Caco-2 (cell line): ENCODE results near the gene AP4B1. TPM values are rescaled to one million over a fixed set of nuclear protein-coding genes. Genes with fewer than 3 reads are reported as not detected.

ENCODE experiments used
- BruUV-seq: library from RNA; stranded (reverse); fragments of 400-500 nt; replicated peaks from 2 replicates; lab custom pipeline; 2021; lab: Mats Ljungman, UMichigan
- CTCF ChIA-PET: fragments of 300-600 bp; sonication (Branson Sonifier 250); formaldehyde crosslinking; loops from one replicate; lab custom pipeline; 2022; ENCODE audit warnings: antibody characterized with exemption; lab: Charles Lee
- POLR2A ChIA-PET: fragments of 300-600 bp; sonication (Branson Sonifier 250); formaldehyde crosslinking; loops from one replicate; lab custom pipeline; 2022; ENCODE audit warnings: antibody characterized with exemption; lab: Charles Lee
- DNase-seq, 2 experiments: peaks; one replicate each; pipeline versions ENCODE4 v3.0.0 to v3.0.0-alpha.2; 2020 to 2022
- H3K27me3 ChIP-seq: replicated peaks from 2 replicates; pipeline ENCODE4 v1.6.0; 2011; ENCODE audit warnings: low read length; ENCODE audit not compliant: control insufficient read depth, insufficient read depth
- H3K36me3 ChIP-seq: 2 replicates; pipeline ENCODE4 v1.5.1; 2011; ENCODE audit warnings: low read length; ENCODE audit not compliant: control insufficient read depth, insufficient read depth
- H3K4me1 ChIP-seq: fragments of 250-450 bp; sonication (Bioruptor Pico); 2 replicates; pipeline ENCODE4 v1.5.1; 2020; ENCODE audit warnings: mild to moderate bottlenecking
- H3K4me3 ChIP-seq: 2 replicates; pipeline ENCODE4 v1.5.1; 2011; ENCODE audit warnings: low read depth, mild to moderate bottlenecking, control low read depth, low read length
- H3K9me3 ChIP-seq: fragments of 250-450 bp; sonication (Bioruptor Pico); 2 replicates; pipeline ENCODE4 v1.5.1; 2020; ENCODE audit warnings: mild to moderate bottlenecking, moderate library complexity
- H3K27ac Mint-ChIP-seq: one replicate; pipeline ENCODE4 v1.8.0; 2022; ENCODE audit warnings: mixed read lengths; ENCODE audit not compliant: unreplicated experiment
- H3K27me3 Mint-ChIP-seq: one replicate; pipeline ENCODE4 v1.8.0; 2022; ENCODE audit warnings: mixed read lengths; ENCODE audit not compliant: insufficient read depth, unreplicated experiment
- H3K36me3 Mint-ChIP-seq: one replicate; pipeline ENCODE4 v1.8.0; 2022; ENCODE audit warnings: mild to moderate bottlenecking, mixed read lengths; ENCODE audit not compliant: insufficient read depth, unreplicated experiment
- H3K4me1 Mint-ChIP-seq: one replicate; pipeline ENCODE4 v1.8.0; 2022; ENCODE audit warnings: low read depth, mixed read lengths; ENCODE audit not compliant: unreplicated experiment
- H3K4me3 Mint-ChIP-seq: one replicate; pipeline ENCODE4 v1.8.0; 2022; ENCODE audit warnings: mild to moderate bottlenecking, moderate library complexity, mixed read lengths; ENCODE audit not compliant: unreplicated experiment
- H3K9me3 Mint-ChIP-seq: one replicate; pipeline ENCODE4 v1.8.0; 2022; ENCODE audit warnings: mixed read lengths; ENCODE audit not compliant: unreplicated experiment
- intact Hi-C: fragments of 100-400 bp; cut with micrococcal nuclease; formaldehyde crosslinking; loops from one replicate; pipeline ENCODE4 v1.10.0; 2022; ENCODE audit not compliant: unreplicated experiment
- total RNA-seq: library from RNA; stranded (reverse); gene quantifications from 2 replicates; pipeline ENCODE4 v1.2.3, GENCODE V29; 2022
- TF ChIP-seq, protein P1 (sequence below), 2 experiments: fragments of 200-600 bp in 1 of 2; IDR thresholded peaks; 1 replicate in 1 of 2; 2 replicates in 1 of 2; pipeline versions ENCODE4 v1.5.1 to v1.8.0; 2011 to 2022; ENCODE audit warnings: antibody characterized with exemption in 1 of 2, control low read depth in 1 of 2, inconsistent platforms in 1 of 2, low read depth in 1 of 2, low read length in 1 of 2, mild to moderate bottlenecking in 1 of 2, moderate library complexity in 1 of 2; ENCODE audit not compliant: insufficient read depth in 1 of 2, severe bottlenecking in 1 of 2, unreplicated experiment in 1 of 2

The AP4B1 gene
- total RNA-seq, 1 experiment from 2014 or later = 10.0 TPM

DNA sequence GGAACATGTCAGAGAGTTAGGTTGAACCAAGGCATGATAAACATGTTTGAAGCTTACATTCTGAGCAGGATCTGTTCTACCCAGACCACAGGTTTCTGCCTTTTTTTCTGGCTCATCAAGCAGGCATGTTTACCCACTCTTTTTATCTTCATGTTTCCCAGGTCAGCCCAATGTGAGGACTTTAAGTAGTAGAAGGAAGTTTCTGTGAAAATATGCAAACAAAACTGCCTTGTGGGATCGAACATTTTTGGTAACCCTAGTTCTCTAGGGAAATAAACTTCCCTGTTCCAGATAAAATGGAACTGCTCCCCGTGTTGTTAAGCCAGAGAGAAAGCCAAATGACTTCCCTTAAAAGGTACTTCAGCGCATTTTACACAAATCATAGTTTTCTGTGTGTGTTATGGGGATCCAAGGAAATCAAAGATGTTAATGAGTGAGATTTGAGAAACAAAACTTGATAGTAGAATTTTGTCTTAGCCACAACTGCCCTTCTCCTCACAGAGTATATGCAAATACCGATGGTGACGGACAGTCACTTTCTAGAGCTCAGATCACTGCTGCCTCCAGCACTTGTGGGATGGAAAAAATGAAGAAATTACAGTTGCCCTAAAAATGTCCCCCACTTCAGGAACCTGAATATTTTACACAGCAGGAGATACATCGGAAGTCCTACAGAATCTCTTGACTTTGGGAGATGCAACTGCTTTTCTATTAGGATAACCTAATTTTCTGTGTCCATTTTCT is 23.8 kb upstream of the AP4B1 start:
- CTCF ChIA-PET = interaction anchor here (2.2 kb wide), 1 partner anchor 23 kb away, joined by 12 read pairs; the partner anchor contains the start of genes AP4B1 and DCLRE1B
- intact Hi-C loops = no loop called here
- no peaks in the 10 kb centered on the region for H3K9me3 Mint-ChIP-seq

GRCh38 chr1:113924473-113924872 is 19.9 kb upstream of the AP4B1 start:
- ChIA-PET POLR2A (no interaction called here), CTCF (no interaction called here)
- Histone ChIP-seq H3K27me3 (no peaks in the 10 kb centered on the region), H3K4me1 (no peaks in the 10 kb centered on the region), H3K36me3 (no peaks in the 10 kb centered on the region), H3K9me3 (no peaks in the 10 kb centered on the region), H3K4me3 (no peak overlapping the region)
- H3K9me3 Mint-ChIP-seq = no peaks in the 10 kb centered on the region
- intact Hi-C loops = no loop called here
- no peaks in the 10 kb centered on the region for H3K36me3 Mint-ChIP-seq
- no peak overlapping the region for H3K27ac Mint-ChIP-seq
- DNase-seq = no peak
- H3K4me1 Mint-ChIP-seq = peaks cover 13% of the 10 kb centered on the region
- H3K27me3 Mint-ChIP-seq = no peaks in the 10 kb centered on the region
- TF ChIP-seq, protein P1, sequence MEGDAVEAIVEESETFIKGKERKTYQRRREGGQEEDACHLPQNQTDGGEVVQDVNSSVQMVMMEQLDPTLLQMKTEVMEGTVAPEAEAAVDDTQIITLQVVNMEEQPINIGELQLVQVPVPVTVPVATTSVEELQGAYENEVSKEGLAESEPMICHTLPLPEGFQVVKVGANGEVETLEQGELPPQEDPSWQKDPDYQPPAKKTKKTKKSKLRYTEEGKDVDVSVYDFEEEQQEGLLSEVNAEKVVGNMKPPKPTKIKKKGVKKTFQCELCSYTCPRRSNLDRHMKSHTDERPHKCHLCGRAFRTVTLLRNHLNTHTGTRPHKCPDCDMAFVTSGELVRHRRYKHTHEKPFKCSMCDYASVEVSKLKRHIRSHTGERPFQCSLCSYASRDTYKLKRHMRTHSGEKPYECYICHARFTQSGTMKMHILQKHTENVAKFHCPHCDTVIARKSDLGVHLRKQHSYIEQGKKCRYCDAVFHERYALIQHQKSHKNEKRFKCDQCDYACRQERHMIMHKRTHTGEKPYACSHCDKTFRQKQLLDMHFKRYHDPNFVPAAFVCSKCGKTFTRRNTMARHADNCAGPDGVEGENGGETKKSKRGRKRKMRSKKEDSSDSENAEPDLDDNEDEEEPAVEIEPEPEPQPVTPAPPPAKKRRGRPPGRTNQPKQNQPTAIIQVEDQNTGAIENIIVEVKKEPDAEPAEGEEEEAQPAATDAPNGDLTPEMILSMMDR (IDR thresholded peaks at IDR 0.05; ENCODE audit: insufficient read depth in 1 of 2, low read depth in 1 of 2, low read length in 1 of 2, severe bottlenecking in 1 of 2, unreplicated experiment in 1 of 2) = no peak
- BruUV-seq = no TSS peak
- H3K4me3 Mint-ChIP-seq = no peak overlapping the region

More for the DNA sequence above, 23.8 kb upstream of the AP4B1 start:
- H3K27me3 Mint-ChIP-seq = no peaks in the 10 kb centered on the region
- H3K27ac Mint-ChIP-seq = peak overlapping the region; percentile 92
- peaks cover 7% of the 10 kb centered on the region; the same call in 1 of the 2 replicates for H3K4me1 ChIP-seq
- POLR2A ChIA-PET = interaction anchor here (0.7 to 2.3 kb wide), 3 partner anchors 22 to 171 kb away, joined by 3 to 8 read pairs (median 3); partner anchors contain the start of gene AP4B1
- H3K36me3 Mint-ChIP-seq = no peaks in the 10 kb centered on the region
- no peaks in the 10 kb centered on the region for H3K36me3 ChIP-seq
- H3K4me1 Mint-ChIP-seq = peaks cover 19% of the 10 kb centered on the region
- H3K27me3 ChIP-seq = no peaks in the 10 kb centered on the region
- H3K4me3 Mint-ChIP-seq = peak overlapping the region; percentile 87
- no peak for DNase-seq
- no peaks in the 10 kb centered on the region for H3K9me3 ChIP-seq
- TF ChIP-seq, protein P1 (IDR thresholded peaks at IDR 0.05; ENCODE audit: insufficient read depth in 1 of 2, low read depth in 1 of 2, low read length in 1 of 2, severe bottlenecking in 1 of 2, unreplicated experiment in 1 of 2) = no peak
- peak overlapping the region; percentile 82 for H3K4me3 ChIP-seq
- no TSS peak for BruUV-seq

GRCh38 chr1:113922957-113923356 is 18.4 kb upstream of the AP4B1 start:
- POLR2A ChIA-PET = no interaction called here
- no peaks in the 10 kb centered on the region for H3K36me3 ChIP-seq
- DNase-seq = no peak
- intact Hi-C loops = no loop called here
- no peak overlapping the region for H3K27ac Mint-ChIP-seq
- H3K4me3 ChIP-seq = no peak overlapping the region
- H3K27me3 Mint-ChIP-seq = no peaks in the 10 kb centered on the region
- no peaks in the 10 kb centered on the region for H3K9me3 Mint-ChIP-seq
- CTCF ChIA-PET = no interaction called here
- no peak overlapping the region for H3K4me3 Mint-ChIP-seq
- H3K4me1 Mint-ChIP-seq = peaks cover 7% of the 10 kb centered on the region
- H3K9me3 ChIP-seq = no peaks in the 10 kb centered on the region
- H3K36me3 Mint-ChIP-seq = no peaks in the 10 kb centered on the region
- H3K27me3 ChIP-seq = no peaks in the 10 kb centered on the region
- H3K4me1 ChIP-seq = no peaks in the 10 kb centered on the region
- TF ChIP-seq, protein P1 (IDR thresholded peaks at IDR 0.05; ENCODE audit: insufficient read depth in 1 of 2, low read depth in 1 of 2, low read length in 1 of 2, severe bottlenecking in 1 of 2, unreplicated experiment in 1 of 2) = no peak
- no TSS peak for BruUV-seq
